Activated CD8-positive, alpha-beta T cell treated with anti-CD3 and anti-CD28 coated beads for 36 hours (primary cell): ENCODE results near the gene HRK. TPM values are rescaled to one million over a fixed set of nuclear protein-coding genes. Genes with fewer than 3 reads are reported as not detected.

Experiments used
- ATAC-seq: fragments of 200-7000 bp; cut with Tn5 transposase; one replicate; pipeline ENCODE4 v1.10.0; 2021; ENCODE audit warnings: mild to moderate bottlenecking, moderate library complexity
- CTCF ChIA-PET: fragments of 350-600 bp; sonication (Branson Sonifier 250); formaldehyde crosslinking; loops from one replicate; lab custom pipeline; 2021; ENCODE audit warnings: antibody characterized with exemption; lab: Charles Lee
- POLR2A ChIA-PET: fragments of 350-600 bp; sonication (Branson Sonifier 250); formaldehyde crosslinking; loops from one replicate; lab custom pipeline; 2021; ENCODE audit warnings: antibody characterized with exemption; lab: Charles Lee
- DNase-seq: peaks from one replicate; pipeline ENCODE4 v3.0.0-alpha.2; 2020
- H3K27ac Mint-ChIP-seq: one replicate; pipeline ENCODE4 v1.8.0; 2021; ENCODE audit warnings: mild to moderate bottlenecking, mixed read lengths
- H3K27me3 Mint-ChIP-seq: one replicate; pipeline ENCODE4 v1.8.0; 2021; ENCODE audit warnings: mixed read lengths
- H3K36me3 Mint-ChIP-seq: one replicate; pipeline ENCODE4 v1.8.0; 2021; ENCODE audit warnings: low read depth, mixed read lengths
- H3K4me1 Mint-ChIP-seq: one replicate; pipeline ENCODE4 v1.8.0; 2021; ENCODE audit warnings: low read depth, mixed read lengths
- H3K4me3 Mint-ChIP-seq: one replicate; pipeline ENCODE4 v1.8.0; 2021; ENCODE audit warnings: mild to moderate bottlenecking, moderate library complexity, mixed read lengths
- H3K9me3 Mint-ChIP-seq: one replicate; pipeline ENCODE4 v1.8.0; 2021; ENCODE audit warnings: mixed read lengths
- intact Hi-C: fragments of 100-400 bp; cut with micrococcal nuclease; formaldehyde crosslinking; loops from one replicate; pipeline ENCODE4 v1.10.0; 2022
- total RNA-seq, 2 experiments: library from RNA; stranded (reverse); gene quantifications; one replicate each; pipeline ENCODE4 v1.2.3, GENCODE V29; 2021
- TF ChIP-seq, protein P1 (sequence below): fragments of 200-600 bp; IDR thresholded peaks from one replicate; pipeline ENCODE4 v1.8.0; 2022; ENCODE audit warnings: antibody characterized with exemption, mild to moderate bottlenecking

HRK gene
- not detected for total RNA-seq

DNA sequence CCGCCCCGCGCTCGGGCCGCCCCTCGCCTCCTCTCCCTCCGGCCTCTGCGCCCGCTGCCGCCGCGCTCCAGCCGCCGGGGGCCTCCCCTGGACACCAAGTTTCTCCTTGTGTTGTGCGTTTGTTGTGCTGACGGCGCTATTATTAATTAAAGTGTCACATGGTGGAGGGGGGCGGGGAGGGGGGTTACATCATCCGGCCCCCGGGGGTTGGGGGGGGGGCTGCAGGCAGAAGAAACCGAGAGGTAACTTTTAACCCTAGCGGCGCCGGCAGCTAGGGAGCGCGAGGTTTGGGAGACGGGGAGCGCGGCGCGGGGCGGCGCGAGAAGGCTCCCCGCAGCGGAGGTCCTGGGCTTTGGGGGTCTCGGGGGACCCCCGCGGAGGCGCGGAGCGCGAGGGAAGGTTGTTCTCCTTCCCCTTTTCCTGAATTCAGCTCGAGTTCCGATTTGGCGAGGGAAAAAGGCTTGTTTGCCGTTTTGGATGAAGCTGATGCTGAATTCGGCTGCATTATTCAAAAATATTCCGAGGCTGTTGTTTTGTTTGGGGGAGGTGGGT, at the start of gene HRK:
Gene HRK, minus strand, starts transcription at position 117 of the 552 bp plus-strand sequence. CDS start 134 bp downstream, outside the sequence.
- Mint-ChIP-seq H3K27ac (no peak within 1 kb of the TSS), H3K4me1 (peaks cover 24% of the 10 kb centered on the region), H3K4me3 (peak within 1 kb of the TSS; percentile 69), H3K36me3 (no peaks in the 10 kb centered on the region), H3K27me3 (peaks cover 61% of the 10 kb centered on the region), H3K9me3 (no peaks in the 10 kb centered on the region)
- ChIA-PET CTCF (interaction anchor here (1.3 to 2.3 kb wide), 5 partner anchors 26 to 178 kb away, joined by 3 to 10 read pairs (median 4); no protein-coding TSS in a partner anchor), POLR2A (interaction anchor here (1.5 kb wide), 1 partner anchor 12 kb away, joined by 3 read pairs; no protein-coding TSS in a partner anchor)
- DNase-seq (peak; percentile 7), ATAC-seq (peak; percentile 9)
- TF ChIP-seq, protein P1, sequence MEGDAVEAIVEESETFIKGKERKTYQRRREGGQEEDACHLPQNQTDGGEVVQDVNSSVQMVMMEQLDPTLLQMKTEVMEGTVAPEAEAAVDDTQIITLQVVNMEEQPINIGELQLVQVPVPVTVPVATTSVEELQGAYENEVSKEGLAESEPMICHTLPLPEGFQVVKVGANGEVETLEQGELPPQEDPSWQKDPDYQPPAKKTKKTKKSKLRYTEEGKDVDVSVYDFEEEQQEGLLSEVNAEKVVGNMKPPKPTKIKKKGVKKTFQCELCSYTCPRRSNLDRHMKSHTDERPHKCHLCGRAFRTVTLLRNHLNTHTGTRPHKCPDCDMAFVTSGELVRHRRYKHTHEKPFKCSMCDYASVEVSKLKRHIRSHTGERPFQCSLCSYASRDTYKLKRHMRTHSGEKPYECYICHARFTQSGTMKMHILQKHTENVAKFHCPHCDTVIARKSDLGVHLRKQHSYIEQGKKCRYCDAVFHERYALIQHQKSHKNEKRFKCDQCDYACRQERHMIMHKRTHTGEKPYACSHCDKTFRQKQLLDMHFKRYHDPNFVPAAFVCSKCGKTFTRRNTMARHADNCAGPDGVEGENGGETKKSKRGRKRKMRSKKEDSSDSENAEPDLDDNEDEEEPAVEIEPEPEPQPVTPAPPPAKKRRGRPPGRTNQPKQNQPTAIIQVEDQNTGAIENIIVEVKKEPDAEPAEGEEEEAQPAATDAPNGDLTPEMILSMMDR: no peak
- intact Hi-C loops: no loop called here

GRCh38 chr12:116929885-116930284, 48.6 kb upstream of the HRK start:
- ChIA-PET POLR2A (no interaction called here), CTCF (no interaction called here)
- DNase-seq: no peak
- TF ChIP-seq, protein P1: no peak
- no peak overlapping the region for H3K27ac Mint-ChIP-seq
- no peak overlapping the region for H3K4me3 Mint-ChIP-seq
- no peak for ATAC-seq
- H3K36me3 Mint-ChIP-seq: peaks cover 33% of the 10 kb centered on the region
- peaks cover 36% of the 10 kb centered on the region for H3K4me1 Mint-ChIP-seq
- intact Hi-C loops: loop anchor here (10.0 kb wide), 2 partner anchors 195 to 205 kb away; partner anchors contain the start of genes RNFT2 and SPRING1
- no peaks in the 10 kb centered on the region for H3K9me3 Mint-ChIP-seq
- H3K27me3 Mint-ChIP-seq: no peaks in the 10 kb centered on the region

DNA sequence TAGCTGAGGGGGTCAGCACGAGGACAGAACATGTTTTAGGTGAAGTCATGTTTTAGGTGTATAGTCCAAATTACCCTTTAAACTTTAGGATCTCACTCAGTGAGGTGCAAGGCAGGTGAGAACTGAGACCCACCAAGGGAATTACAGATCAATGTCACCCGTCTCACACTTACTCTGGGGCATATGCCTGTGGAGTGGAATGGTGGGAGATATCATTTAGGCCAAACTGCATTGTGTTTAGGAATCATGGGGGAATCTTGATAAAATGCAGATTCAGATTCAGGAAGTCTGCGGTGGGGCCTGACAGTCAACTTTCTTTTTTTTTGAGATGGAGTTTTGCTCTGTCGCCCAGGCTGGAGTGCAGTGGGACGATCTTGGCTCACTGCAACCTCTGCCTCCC, 47.3 kb upstream of the HRK start:
- DNase-seq (no peak), ATAC-seq (no peak)
- CTCF ChIA-PET: no interaction called here
- intact Hi-C loops: loop anchor here (10.0 kb wide), 2 partner anchors 194 to 206 kb away; partner anchors contain the start of genes RNFT2 and SPRING1
- H3K27ac Mint-ChIP-seq: no peak overlapping the region
- H3K27me3 Mint-ChIP-seq: no peaks in the 10 kb centered on the region
- H3K4me1 Mint-ChIP-seq: peaks cover 44% of the 10 kb centered on the region
- no peak overlapping the region for H3K4me3 Mint-ChIP-seq
- TF ChIP-seq, protein P1: no peak
- POLR2A ChIA-PET: no interaction called here
- peaks cover 26% of the 10 kb centered on the region for H3K36me3 Mint-ChIP-seq
- no peaks in the 10 kb centered on the region for H3K9me3 Mint-ChIP-seq

DNA sequence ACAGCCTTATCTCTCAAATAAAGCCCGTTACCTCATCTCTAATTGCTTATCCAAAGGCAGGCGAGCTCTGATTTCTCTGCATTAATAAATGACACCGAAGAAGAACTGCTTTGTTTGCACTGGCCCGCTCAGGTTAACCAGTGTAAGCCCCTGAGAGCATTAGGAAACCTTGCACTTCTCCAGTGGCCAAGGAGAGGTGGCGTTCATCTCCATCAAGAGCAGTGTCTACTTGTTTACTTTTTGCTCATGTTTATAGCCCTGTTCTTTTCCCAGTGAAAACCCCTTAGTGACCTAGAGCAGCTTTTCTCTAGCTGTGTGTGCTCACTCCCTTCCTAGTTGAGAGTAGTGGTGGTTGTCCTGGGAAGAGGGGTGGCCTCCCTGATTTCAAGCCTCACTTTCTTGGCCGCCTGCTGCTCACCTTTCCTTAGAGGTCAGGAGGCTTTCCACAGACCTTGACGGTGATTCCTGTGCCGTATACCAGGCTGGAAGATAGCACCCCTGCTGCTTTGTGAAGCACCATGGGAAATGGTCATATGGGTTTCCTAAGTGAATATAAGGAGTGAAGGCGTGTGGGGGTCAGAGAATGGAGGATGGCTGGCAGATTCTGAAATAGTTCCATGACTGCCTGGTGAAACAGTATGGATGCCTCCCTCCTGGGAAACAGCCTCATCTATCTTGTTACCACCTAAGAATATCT, 46.2 kb upstream of the HRK start:
- no peak overlapping the region for H3K27ac Mint-ChIP-seq
- DNase-seq: no peak
- ChIA-PET POLR2A (interaction anchor here (0.7 kb wide), 1 partner anchor 32 kb away, joined by 4 read pairs; no protein-coding TSS in a partner anchor), CTCF (no interaction called here)
- intact Hi-C loops: loop anchor here (10.0 kb wide), 2 partner anchors 193 to 207 kb away; partner anchors contain the start of genes RNFT2 and SPRING1
- H3K36me3 Mint-ChIP-seq: peaks cover 26% of the 10 kb centered on the region
- H3K4me1 Mint-ChIP-seq: peaks cover 53% of the 10 kb centered on the region
- H3K27me3 Mint-ChIP-seq: no peaks in the 10 kb centered on the region
- TF ChIP-seq, protein P1: no peak
- no peak for ATAC-seq
- no peak overlapping the region for H3K4me3 Mint-ChIP-seq
- H3K9me3 Mint-ChIP-seq: no peaks in the 10 kb centered on the region
